AG20443 (cell line): ENCODE data around the gene SUMO4.

Experiments
- DNase-seq: peaks from one replicate; pipeline ENCODE4 v3.0.0; 2012; ENCODE audit warnings: low spot score, mixed read lengths

SUMO4 gene

GRCh38 chr6:149389509-149390297 is 10.4 kb upstream of the SUMO4 start:
- no peak for DNase-seq

DNA sequence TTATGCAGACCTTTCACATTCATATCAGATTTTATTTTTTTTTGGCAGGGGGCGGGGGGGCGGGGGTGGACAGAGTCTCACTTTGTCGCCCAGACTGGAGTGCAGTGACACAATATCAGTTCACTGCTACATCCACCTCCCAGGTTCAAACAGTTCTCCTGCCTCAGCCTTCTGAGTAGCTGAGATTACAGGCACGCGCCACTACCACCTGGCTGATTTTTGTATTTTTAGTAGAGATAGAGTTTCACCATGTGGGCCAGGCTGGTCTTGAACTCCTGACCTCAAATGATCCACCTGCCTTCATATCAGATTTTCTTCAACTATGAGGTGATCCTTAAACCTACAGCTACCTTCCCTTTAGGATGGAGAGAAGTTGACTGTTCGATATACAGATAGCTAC is 8.0 kb upstream of the SUMO4 start:
- DNase-seq = no peak

DNA sequence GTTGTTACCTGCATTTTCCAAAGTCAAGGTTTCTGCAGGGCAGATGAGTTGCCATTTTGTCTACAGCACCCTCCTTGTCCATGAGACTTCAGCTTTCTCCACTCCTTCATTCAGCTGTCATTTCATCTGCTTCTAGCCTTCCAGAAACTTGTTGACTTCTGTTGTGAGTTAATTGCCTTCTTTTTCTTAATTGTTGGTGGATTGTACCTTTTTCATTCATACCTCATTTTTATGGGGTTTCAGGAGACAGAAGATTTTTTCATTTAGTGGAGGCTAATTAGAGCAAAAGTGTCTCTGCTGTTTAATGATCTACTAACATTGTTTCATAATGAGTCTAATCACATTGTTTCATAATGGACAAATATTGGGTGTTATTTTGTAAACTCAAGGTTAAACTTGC is 7.5 kb upstream of the SUMO4 start:
- no peak for DNase-seq

- DNase-seq = no peak
Observed at GRCh38 chr6:149393002-149393679, 6.9 kb upstream of the SUMO4 start.

GRCh38 chr6:149395185-149395584 is 4.9 kb upstream of the SUMO4 start:
- no peak for DNase-seq

- DNase-seq = no peak
Observed at GRCh38 chr6:149397384-149397783, 2.7 kb upstream of the SUMO4 start.

DNA sequence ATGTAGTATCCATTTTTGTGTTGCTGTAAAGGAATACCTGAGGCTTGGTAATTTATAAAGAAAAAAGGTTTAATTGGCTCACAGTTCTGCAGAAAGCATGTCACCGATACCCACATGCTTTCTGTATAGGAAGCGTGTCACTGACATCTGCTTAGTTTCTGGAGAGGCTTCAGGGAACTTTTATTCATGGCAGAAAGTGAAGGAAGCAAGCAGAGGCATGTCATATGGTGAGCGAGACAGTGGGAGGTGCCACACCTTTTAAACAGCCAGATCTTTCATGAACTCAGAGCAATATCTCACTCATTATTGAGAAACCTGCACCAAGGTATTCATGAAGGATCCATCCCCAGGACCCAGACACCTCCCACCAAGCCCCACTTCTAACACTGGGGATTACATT is 3.5 kb downstream of the SUMO4 start:
- DNase-seq = no peak

GRCh38 chr6:149405823-149406765 is 6.0 kb downstream of the SUMO4 start:
- no peak for DNase-seq

DNA sequence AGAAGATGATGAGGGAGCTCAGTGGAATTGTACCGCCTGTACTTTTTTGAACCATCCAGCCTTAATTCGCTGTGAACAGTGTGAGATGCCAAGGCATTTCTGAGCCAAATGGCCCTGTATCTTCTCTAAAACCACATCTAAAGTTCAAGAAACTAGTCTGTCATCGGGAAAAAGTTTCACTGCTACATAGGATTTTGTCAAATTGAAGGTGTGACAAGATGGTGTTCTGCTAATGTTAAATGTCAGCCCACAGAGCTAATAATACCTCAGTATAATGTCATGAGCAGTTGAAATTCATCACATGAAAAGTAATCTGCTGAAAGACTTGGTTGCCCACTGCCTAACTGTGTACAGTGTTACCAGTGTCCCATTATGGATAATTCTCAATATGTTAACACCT is 9.6 kb downstream of the SUMO4 start:
- no peak for DNase-seq

GRCh38 chr6:149410557-149410956 is 10.5 kb downstream of the SUMO4 start:
- DNase-seq = no peak

DNA sequence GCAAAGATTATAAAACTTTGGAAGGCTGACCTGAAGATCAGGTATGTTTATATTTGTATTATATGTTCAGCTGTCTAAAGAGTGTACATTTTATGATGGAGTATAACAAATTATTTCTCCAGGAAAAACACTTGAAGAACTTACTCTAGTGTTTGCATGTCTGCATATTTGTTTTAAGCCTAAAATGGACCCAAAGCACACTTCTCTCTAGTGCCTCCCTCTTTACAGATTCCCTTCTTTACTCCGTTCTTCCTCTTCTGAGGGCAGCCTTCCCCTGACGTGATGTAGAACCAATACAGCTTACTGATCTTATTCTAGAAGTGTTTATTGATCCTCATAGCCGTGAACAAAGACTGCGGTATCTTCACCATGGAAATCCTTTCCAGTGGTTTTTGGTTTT is 13.9 kb downstream of the SUMO4 start:
- DNase-seq = no peak

- no peak for DNase-seq
Observed at GRCh38 chr6:149414821-149415220, 14.8 kb downstream of the SUMO4 start.

DNA sequence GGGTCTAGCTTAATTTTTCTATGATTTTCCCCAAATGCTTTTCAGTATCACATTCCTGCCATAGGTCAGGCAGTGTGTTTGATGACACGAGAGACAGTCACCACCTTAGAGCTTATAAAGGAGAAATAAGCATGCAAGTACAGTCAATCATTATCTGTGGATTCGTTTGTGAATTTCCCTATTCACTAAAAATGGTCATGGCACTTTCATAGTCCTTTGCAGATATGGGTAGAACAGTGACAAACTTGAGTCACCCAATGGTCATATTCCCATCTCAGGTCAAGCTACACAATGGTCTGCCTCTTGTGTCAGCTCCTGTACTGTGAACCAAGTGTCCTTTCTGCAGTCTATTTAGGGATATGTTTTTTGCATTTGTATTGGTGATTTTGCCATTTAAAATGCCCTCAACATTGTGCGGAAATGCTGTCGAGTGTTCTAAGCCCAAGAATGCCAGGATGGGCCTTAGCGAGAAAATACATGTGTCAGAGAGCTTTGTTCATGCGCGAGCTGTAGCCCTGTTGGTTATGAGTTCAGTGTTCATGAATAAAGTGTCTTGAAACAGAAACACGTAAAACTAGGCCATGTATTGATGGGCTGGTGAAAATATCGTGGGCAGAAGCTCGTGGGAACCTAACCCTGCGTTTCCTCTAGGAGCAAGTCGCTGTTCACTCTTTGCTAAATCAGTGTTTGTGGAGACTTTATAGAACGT is 19.8 kb downstream of the SUMO4 start:
- no peak for DNase-seq

GRCh38 chr6:149421132-149421531 is 21.1 kb downstream of the SUMO4 start:
- DNase-seq = no peak

DNA sequence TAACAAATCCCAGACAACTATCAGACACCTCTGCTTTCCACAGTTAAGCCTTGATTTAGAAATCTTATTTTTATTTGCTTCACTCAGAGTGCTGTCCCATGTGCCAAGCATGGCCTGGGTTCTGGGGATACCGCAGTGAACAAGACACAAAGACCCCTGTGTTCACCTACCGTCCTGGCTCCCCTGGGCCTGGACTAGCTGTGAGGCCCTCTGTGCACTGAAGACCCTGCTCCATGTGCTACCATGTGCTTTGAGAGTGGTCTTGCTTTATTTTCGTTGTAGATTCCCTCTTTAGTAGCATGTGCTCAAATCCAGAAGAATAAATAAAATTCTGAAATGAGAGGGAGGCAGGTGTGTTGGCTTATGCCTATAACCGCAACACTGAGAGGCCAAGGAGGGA is 22.5 kb downstream of the SUMO4 start:
- DNase-seq = no peak

GRCh38 chr6:149423964-149424440 is 23.9 kb downstream of the SUMO4 start:
- peak; percentile 12 for DNase-seq

GRCh38 chr6:149425224-149425623 is 25.2 kb downstream of the SUMO4 start:
- DNase-seq = no peak

DNA sequence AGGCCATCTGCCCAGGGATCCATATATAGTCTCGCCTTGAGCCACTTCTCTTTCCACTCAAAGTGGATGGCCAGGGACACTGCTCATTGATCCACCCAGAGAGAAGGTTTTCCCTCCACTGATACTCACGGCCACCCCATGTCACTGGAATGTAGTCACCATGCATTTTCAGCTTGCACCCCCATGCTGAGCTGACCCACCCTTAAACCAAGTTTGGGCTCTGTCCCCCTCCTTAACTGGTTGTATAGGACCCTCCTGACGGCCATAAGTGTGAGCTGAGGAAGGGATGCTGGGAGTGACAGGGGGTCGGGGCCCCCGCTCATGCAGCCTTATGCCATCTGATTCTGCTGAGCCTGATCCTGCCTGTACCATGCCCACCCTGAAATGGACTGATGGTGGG is 25.7 kb downstream of the SUMO4 start:
- DNase-seq = no peak

DNA sequence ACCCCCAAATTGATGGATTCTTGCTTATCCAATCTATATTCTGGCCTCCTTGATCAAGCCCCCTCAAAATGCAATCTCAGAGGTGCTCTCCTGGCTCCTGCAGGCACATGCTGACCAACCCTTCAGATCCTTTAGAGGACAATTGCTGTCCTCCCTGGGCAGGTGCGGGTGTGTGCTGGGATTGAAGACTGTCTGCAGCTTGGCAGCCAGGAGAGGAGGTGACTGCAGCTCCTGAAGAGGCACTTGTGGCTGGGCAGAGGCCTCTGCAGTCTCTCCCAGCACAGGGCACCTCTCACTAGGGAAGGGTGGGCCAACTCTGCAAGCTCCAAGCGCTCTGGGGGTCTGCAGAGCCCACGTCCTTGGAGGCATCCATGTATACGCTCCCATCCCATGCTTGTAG is 28.5 kb downstream of the SUMO4 start:
- no peak for DNase-seq

- DNase-seq = no peak
Observed at GRCh38 chr6:149429427-149430360, 29.6 kb downstream of the SUMO4 start.
